Prostate gland (tissue), 2 donors: ENCODE data around the gene OSBPL2. TPM values are rescaled to one million over a fixed set of nuclear protein-coding genes. Genes with fewer than 3 reads are reported as not detected.

Experiments
- DNase-seq: peaks from one replicate; pipeline ENCODE4 v3.0.0-alpha.2; 2019; ENCODE audit warnings: low spot score
- H3K27ac ChIP-seq, 2 donors: fragments of 200-600 bp; sonication (generic); 2 replicates each; pipeline ENCODE4 v1.5.1; 2017 to 2019
- H3K27me3 ChIP-seq: fragments of 200-600 bp; sonication (generic); replicated peaks from 2 replicates; pipeline ENCODE4 v1.5.1; 2019; ENCODE audit not compliant: insufficient read depth
- H3K36me3 ChIP-seq, 2 donors: fragments of 200-600 bp; sonication (generic); 1 replicate in 1 of 2; 2 replicates in 1 of 2; pipeline versions ENCODE4 v1.5.1 to v1.8.1; 2017 to 2019
- H3K4me1 ChIP-seq: fragments of 200-600 bp; sonication (generic); replicated peaks from 2 replicates; pipeline ENCODE4 v1.5.1; 2019
- H3K4me3 ChIP-seq, 2 donors: fragments of 200-600 bp; sonication (generic); 2 replicates each; pipeline ENCODE4 v1.5.1; 2017 to 2019
- H3K9me3 ChIP-seq: fragments of 200-600 bp; sonication (generic); 2 replicates; pipeline ENCODE4 v1.5.1; 2017
- POLR2A ChIP-seq: fragments of 450-650 bp; IDR thresholded peaks from one replicate; pipeline ENCODE4 v1.6.1; 2016; ENCODE audit warnings: antibody characterized with exemption, mild to moderate bottlenecking
- POLR2AphosphoS5 ChIP-seq: sonication (generic); formaldehyde crosslinking; IDR thresholded peaks from one replicate; pipeline ENCODE4 v1.6.1; 2017; ENCODE audit warnings: antibody characterized with exemption
- WGBS: methylation state at CpG from one replicate; pipeline ENCODE4 v1.1.5; 2018; 5-methylcytosine and 5-hydroxymethylcytosine counted together
- intact Hi-C: fragments of 100-400 bp; cut with DNase I; formaldehyde crosslinking; loops from one replicate; pipeline ENCODE4 v1.14.2; 2022
- total RNA-seq, 2 donors: library from RNA; depleted of rRNA; stranded (reverse); fragments of >200 nt; gene quantifications; one replicate each; pipeline ENCODE4 v1.1.0, GENCODE V29; 2016
- TF ChIP-seq, protein P1 (sequence below), 4 experiments: fragments of 200-600 bp in 2 of 4; fragments of 450-650 bp in 2 of 4; sonication (generic) in 2 of 4; IDR thresholded peaks; 1 replicate in 3 of 4; 2 replicates in 1 of 4; pipeline ENCODE4 v1.5.1; 2016 to 2019; ENCODE audit warnings: antibody characterized with exemption in 4 of 4, mild to moderate bottlenecking in 2 of 4, moderate library complexity in 2 of 4

Gene OSBPL2
- total RNA-seq, 2 donors from 2014 or later: 33.5 to 50.6 TPM

DNA sequence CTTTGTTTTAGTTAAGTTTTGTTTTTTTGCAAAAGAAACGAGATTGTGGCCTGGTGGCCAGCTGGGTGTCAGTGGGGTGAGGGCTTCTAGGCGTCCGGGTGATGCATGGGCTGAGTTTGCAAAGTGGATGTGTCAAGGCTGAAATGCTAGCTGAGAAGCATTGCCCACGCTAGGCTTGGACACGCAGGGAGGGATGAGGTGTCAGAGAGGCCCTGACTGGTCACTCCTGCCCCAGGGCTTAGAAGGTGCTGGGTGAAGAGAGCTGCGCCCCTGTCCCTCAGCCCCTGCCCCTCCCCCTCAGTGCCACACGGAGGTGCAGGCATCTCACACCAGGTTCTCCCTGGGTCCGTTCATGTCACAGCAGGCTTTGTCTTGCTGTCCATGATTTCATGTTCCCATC lies 8.1 kb downstream of the OSBPL2 start:
- TF ChIP-seq POLR2AphosphoS5 (no peak), POLR2A (no peak)
- TF ChIP-seq, protein P1, sequence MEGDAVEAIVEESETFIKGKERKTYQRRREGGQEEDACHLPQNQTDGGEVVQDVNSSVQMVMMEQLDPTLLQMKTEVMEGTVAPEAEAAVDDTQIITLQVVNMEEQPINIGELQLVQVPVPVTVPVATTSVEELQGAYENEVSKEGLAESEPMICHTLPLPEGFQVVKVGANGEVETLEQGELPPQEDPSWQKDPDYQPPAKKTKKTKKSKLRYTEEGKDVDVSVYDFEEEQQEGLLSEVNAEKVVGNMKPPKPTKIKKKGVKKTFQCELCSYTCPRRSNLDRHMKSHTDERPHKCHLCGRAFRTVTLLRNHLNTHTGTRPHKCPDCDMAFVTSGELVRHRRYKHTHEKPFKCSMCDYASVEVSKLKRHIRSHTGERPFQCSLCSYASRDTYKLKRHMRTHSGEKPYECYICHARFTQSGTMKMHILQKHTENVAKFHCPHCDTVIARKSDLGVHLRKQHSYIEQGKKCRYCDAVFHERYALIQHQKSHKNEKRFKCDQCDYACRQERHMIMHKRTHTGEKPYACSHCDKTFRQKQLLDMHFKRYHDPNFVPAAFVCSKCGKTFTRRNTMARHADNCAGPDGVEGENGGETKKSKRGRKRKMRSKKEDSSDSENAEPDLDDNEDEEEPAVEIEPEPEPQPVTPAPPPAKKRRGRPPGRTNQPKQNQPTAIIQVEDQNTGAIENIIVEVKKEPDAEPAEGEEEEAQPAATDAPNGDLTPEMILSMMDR (IDR thresholded peaks at IDR 0.05): no peak

DNA sequence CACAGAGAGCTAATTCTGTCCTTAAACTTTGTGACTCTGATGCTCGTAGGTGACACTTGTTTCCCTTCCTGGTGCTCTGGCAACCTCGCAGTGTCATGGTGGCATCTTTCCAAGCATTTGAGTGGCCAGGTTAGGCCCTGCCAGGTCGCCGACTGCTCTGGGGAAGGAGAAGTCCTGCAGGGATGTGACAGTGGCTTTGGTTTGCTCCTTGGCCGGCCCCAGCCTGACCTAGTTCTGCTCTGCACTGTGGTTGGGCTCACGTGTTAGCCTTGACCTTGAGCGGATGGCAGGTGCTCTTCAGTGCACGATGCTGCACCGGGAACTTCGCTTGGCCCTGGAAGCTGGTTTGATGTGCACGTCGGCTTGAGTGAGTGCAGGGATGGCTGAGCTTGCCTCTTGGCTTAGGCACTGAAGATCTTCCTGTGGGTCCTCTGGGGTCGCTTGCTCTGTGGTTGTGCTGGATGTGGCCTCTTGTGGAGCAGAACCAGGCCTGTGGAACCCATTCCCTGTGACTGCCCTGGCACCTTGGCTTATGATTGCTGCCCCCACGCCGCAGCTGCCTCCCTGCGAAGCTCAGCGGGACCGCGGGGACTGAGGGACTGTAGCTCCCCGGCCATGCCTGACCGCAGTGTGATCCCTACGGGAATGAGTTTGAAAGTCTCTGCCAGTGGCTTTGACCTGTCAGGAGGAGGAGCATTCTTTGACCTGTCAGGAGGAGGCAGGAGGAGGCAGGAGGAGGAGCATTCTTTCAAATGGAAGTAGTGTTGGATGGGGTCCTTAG lies 8.7 kb downstream of the OSBPL2 start:
- no peaks in the 10 kb centered on the region for H3K36me3 ChIP-seq
- 76% methylated on average over 22 of the region's 22 CpGs for WGBS
- no peak overlapping the region for H3K4me3 ChIP-seq
- no peaks in the 10 kb centered on the region for H3K27me3 ChIP-seq
- no peaks in the 10 kb centered on the region for H3K9me3 ChIP-seq
- TF ChIP-seq, protein P1 (IDR thresholded peaks at IDR 0.05): no peak
- TF ChIP-seq POLR2A (no peak), POLR2AphosphoS5 (no peak)
- DNase-seq: no peak
- no peaks in the 10 kb centered on the region for H3K4me1 ChIP-seq
- no peak overlapping the region for H3K27ac ChIP-seq
- intact Hi-C loops: no loop called here

More for the DNA sequence above, 8.1 kb downstream of the OSBPL2 start:
- Histone ChIP-seq H3K9me3 (no peaks in the 10 kb centered on the region), H3K4me3 (no peak overlapping the region), H3K4me1 (peaks cover 3% of the 10 kb centered on the region), H3K36me3 (no peaks in the 10 kb centered on the region), H3K27me3 (no peaks in the 10 kb centered on the region), H3K27ac (no peak overlapping the region)
- DNase-seq: no peak
- WGBS: 73% methylated on average over 8 of the region's 8 CpGs
- intact Hi-C loops: no loop called here

DNA sequence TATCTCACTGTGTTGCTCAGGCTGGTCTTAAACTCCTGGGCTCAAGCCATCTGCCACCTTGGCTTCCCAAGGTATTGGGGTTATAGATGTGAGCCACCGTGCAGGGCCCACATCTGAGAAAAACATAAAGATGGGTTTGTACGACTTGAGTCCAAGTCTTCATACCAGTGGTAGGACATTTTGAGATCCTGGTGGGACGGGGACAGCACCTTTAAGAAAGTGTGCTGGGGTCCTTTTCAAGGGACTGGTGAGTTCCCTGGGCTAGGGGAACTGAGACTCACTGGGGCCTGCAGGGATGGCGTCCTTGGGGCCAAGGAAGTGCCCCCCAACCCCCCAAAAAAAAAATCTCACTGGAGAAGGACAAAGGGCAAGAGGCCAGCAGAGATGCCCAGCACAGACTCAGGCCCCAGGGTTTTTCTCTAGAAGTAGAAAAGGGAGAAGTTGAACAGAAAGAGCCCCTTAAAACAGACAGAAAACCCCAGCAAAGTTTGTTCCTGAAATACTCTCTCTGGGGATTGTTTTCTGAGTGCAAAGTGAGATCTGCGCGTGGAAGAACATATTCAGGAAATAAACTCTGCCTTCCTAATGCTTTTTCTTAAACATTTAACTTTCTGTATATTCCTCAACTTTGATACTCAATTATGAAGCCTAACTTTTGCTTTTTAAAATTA lies 10.7 kb downstream of the OSBPL2 start:
- Histone ChIP-seq H3K4me1 (no peaks in the 10 kb centered on the region), H3K27me3 (no peaks in the 10 kb centered on the region), H3K4me3 (no peak overlapping the region), H3K36me3 (no peaks in the 10 kb centered on the region), H3K27ac (no peak overlapping the region), H3K9me3 (no peaks in the 10 kb centered on the region)
- WGBS: 90% methylated on average over 6 of the region's 6 CpGs
- intact Hi-C loops: no loop called here
- no peak for TF ChIP-seq POLR2A
- no peak for DNase-seq

DNA sequence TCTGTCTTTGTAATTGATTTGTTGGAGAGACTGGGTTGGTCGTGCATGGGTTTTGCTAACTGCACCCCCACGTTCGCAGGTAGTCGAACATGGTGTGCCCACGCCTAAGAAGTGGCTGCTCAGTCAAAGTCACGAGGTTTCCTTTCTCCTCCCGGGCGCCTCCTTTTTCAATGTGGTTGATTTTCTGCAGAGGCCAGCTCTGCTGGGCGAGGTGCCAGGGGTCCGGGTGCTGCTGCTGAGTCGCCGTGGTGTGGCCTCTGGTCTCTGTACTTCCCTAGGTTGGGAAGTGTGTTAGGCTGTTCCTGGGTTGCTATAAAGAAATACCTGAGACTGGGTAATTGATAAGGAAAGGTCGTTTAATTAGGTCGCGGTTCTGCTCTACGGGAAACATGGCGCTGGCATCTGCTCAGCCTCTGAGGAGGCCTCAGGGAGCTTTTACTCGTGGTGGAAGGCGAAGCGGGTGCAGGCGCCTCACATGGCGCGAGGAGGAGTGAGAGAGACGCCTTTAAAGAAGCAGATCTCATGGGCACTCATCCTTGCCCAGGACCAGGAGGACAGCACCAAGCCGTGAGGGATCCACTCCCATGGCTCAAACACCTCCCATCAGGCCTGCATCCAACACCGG lies 14.1 kb downstream of the OSBPL2 start:
- Histone ChIP-seq H3K9me3 (no peaks in the 10 kb centered on the region), H3K27me3 (no peaks in the 10 kb centered on the region), H3K27ac (no peak overlapping the region), H3K4me3 (no peak overlapping the region), H3K36me3 (peaks cover 0 to 6% of the 10 kb centered on the region in 2 donors), H3K4me1 (no peaks in the 10 kb centered on the region)
- intact Hi-C loops: no loop called here
- TF ChIP-seq POLR2AphosphoS5: no peak
- no peak for TF ChIP-seq POLR2A
- TF ChIP-seq, protein P1 (IDR thresholded peaks at IDR 0.05): no peak
- DNase-seq: no peak
- 95% methylated on average over 26 of the region's 26 CpGs for WGBS

DNA sequence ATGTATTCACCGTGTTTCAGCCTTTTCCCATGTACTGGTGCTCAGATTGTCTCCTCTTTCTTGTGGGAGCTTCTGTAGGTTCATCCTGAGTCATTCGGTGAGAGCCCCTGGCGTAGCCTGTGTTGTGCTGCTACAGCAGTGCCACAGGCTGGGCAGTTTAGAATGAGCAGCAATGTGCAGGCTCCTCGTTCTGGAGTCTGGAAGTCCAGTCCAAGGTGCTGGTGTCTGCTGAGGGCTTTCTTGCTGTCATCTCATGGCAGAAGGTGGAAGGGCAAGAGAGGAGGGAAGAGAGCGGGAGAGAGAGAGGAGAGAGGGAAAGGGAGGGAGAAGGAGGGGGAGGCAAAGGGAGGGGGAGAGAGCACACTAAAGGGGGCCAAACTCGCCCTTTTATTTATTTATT lies 15.1 kb downstream of the OSBPL2 start:
- H3K27ac ChIP-seq: no peak overlapping the region
- intact Hi-C loops: no loop called here
- TF ChIP-seq POLR2AphosphoS5 (no peak), POLR2A (no peak)
- TF ChIP-seq, protein P1 (IDR thresholded peaks at IDR 0.05): no peak
- WGBS: 85% methylated on average over 6 of the region's 6 CpGs
- H3K27me3 ChIP-seq: no peaks in the 10 kb centered on the region
- H3K4me1 ChIP-seq: no peaks in the 10 kb centered on the region
- no peak for DNase-seq
- no peaks in the 10 kb centered on the region for H3K9me3 ChIP-seq
- H3K36me3 ChIP-seq: peaks cover 0 to 6% of the 10 kb centered on the region in 2 donors
- no peak overlapping the region for H3K4me3 ChIP-seq
